GM18909 (cell line): ENCODE data around the gene CHRNA9.
"Not testable (repeated sequence)": the region's sequence is repeated elsewhere in the genome, so short reads cannot be mapped to it uniquely, and the experiment has no call there.

ENCODE experiments used
- ATAC-seq: cut with Tn5 transposase; IDR thresholded peaks from one replicate; pipeline ENCODE4 v1.9.1; 2021; ENCODE audit warnings: mild to moderate bottlenecking; ENCODE audit not compliant: unreplicated experiment, poor library complexity

The CHRNA9 gene

DNA sequence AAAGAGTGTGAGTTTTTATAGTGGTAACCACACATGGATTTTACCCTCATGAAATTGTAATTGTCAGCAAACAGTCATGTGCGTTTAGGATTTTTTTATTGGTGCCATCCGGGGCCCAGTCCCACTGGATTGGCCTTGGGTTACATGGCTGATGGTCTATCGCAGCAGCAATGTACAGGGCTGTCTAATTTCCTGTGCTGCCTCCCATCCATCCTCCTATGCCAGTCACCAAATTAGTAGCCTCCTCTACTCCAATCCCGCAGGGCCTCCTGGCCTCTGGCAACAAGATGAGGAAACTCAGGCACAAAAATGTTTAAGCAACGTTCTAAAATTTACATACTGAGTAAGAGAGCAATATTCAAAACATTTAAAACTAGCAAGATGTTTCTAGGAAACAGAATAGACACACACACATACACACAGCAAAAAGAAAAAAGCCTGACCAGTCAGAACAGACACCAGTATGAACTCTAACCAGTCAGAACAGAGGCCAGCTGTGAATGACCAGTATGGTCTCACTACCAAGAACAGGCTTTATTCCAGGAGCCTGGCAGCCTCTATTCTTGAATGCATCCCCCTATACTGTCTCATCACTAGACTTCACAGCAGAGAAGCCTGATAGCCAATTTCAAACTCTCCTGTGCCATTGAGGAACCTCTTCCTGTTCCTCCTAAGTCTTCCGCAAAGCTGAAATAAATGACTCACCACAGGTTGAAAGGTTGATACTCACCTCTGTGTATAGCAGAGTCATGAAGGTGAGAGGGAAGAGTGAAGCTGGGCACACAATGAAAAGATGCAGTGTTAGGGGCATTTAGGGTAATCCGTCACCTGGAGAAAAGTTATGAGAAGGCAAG is 42.6 kb downstream of the CHRNA9 start:
- no peak for ATAC-seq

- no peak for ATAC-seq
Measured at GRCh38 chr4:40378619-40379018, 43.5 kb downstream of the CHRNA9 start.

- no peak for ATAC-seq
Measured at GRCh38 chr4:40379248-40379647, 44.1 kb downstream of the CHRNA9 start.

DNA sequence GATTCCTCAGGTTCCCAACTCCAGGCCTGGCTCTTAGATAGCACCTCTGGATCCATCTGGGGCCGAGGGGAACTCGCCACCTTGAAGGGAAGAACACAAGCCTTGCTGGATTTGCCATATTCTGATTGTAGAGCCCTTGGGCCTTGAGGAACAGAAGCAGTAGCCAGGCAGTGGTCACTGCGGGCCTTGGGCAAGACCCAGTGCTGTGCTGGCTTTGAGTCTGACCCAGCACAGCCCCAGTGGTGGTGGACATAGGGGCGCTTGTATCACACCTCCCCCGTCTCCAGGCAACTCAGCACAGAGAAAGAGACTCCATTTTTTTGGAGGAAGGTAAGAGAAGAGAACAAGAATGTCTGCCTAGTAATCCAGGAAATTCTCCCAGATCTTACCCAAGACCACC is 45.5 kb downstream of the CHRNA9 start:
- ATAC-seq, result no peak

DNA sequence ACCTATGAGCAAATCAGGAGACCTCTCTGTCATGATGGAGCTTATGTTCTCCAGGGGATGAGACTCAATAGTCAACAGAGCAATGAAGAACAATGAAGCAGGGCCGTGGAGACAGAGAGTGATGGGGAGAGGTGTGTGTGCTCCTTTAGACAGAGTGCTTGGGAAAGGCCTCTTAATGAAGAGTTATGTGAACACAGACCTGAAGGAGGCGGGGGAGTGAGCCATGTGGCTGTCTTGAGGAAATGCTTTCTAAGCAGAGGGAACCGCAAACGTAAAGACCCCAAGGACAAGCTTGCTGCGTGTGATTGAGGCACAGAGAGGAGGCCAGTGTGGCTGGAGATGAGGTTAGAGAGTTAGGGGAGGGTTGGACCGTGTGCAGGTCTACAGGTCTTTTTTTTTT is 53.1 kb downstream of the CHRNA9 start:
- ATAC-seq, result no peak

DNA sequence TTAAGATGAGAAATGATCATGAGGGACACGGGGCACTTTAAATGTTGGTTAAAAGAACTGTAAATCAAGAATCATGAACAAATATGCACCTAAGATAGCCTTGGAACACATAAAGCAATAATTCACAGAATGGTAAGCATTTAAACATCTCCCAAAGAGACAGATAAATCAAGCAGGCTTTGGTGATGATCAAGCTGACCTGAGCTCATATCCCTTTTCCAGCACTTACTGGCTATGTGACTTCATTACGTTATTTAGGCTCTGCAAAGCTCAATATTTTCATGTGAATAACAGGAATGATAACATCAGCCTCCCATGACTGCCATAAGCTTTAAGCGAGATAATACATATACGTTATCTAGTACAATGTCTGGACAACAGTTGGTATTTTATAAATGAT is 54.9 kb downstream of the CHRNA9 start:
- ATAC-seq, result no peak

DNA sequence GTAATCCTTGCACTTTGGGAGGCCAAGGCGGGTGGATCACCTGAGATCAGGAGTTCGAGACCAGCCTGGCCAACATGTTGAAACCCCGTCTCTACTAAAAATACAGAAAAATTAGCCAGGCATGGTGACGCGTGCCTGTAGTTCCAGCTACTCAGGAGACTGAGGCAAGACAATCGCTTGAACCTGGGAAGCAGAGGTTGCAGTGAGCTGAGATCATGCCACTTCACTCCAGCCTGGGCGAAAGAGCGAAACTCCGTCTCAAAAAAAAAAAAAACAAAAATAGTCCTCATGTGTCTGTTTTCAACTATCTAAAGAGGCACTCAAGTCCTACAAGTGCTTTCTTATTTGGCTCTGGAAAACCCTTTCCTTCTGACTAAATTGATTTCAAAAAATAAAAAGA is 57.1 kb downstream of the CHRNA9 start:
- not testable (repeated sequence) for ATAC-seq

DNA sequence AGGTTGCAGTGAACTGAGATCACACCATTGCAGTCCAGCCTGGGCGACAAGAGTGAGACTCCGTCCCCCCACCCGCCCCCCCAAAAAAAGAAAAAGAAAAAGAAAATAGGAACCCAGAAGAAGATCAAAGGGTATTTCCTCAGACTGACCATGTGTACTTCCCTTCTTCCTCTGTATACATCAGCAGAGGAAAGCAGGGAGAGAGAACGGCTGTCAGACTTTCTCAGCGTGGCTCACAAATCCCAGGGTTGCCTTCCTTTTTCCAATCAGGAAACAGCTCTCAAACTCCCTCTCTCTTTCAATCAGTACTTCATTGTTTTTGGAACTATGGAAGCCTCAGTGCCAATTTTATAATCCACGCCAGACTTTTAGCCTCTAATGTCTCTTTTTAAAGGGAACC is 59.1 kb downstream of the CHRNA9 start:
- no peak for ATAC-seq

- no peak for ATAC-seq
Measured at GRCh38 chr4:40395166-40395900, 60.2 kb downstream of the CHRNA9 start.

DNA sequence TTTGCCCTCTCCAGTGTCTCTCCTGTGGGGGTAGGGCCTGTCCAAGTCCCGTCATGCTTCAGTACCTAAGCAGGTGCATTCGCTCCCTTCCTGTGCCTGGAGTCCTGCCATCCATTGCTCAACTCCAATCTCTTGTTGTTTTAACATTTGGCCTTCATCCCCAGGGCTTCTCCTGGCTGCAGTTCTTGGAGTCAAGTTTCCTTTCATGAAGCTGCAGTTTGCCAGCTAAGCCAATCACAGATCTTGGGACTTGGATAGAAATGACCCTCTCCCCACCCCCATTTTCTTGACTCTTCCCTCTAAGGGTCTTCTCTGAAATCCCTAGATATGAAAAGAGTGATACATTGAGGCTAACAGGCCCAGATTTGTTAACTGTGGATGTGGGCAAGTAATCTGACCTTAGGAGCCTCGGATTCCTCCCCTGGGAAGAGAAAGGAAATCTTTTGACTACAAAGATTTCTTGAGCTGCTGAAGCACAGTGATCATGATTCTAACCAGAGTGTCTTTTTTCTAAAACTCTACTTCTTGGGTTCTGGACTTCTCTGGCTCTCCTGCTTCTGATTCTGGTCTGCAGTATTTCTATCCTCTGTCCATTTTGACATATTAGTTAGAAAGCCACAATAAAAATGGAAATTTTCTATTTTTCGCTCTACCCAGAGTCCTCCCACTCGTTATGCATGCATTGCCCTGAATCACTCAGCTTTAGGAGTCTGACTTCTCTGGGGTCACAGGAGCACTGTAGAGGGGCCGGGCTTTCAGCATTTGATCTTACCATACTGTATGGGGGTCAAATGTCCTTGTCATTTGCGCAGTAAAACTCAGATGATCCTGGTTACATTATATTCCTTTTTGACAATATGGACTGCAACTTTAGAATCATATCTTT is 61.0 kb downstream of the CHRNA9 start:
- ATAC-seq, result no peak

DNA sequence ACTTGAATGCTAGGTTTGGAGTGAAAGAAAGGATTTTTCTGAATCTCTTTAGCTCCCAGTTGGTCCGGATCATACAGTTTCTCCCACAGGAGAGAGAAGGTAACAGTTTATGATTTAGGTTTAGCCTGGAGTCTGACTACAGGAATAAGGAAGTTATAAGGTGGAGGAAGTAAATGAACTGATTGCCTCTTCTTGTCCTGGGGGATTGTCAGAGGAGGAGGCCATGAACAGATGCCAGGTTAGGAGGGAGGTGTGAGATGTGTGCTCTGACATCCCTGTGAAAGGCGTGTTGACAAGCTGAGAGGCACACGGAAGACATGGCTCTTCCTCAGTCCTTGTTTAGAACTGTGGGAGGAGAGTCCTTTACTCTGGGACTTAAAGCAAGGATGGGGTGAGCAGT is 64.4 kb downstream of the CHRNA9 start:
- ATAC-seq, result no peak

- no peak for ATAC-seq
Measured at GRCh38 chr4:40401096-40401495, 66.0 kb downstream of the CHRNA9 start.

DNA sequence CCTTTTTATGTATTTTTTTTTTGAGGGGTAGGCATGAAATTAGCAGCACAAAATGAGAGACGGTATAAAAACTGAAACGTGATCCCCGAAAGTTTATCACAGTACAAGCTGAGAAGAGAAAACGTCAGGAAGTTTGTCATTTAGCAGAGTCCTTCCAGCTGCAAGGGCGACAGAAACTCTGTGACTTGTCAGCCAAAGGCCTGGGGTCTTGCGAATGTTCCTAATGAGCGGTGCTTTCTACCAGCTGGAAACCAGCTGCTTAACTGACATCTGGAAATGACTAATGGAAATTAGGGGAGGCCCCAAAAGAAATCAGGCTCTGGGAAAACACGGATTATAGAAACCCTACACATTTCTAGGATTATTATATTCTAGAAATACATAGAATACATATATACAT is 66.5 kb downstream of the CHRNA9 start:
- ATAC-seq, result no peak

GRCh38 chr4:40402556-40402955 is 67.4 kb downstream of the CHRNA9 start:
- no peak for ATAC-seq

- ATAC-seq, result no peak
Measured at GRCh38 chr4:40403081-40403480, 67.9 kb downstream of the CHRNA9 start.
